PC-3 (cell line): ENCODE measurements around the gene TENT5C. TPM values are rescaled to one million over a fixed set of nuclear protein-coding genes. Genes with fewer than 3 reads are reported as not detected.

ENCODE experiments used
- ATAC-seq: fragments of 200-7000 bp; cut with Tn5 transposase; 2 replicates; pipeline ENCODE4 v1.9.1; 2020; ENCODE audit warnings: mild to moderate bottlenecking, moderate library complexity
- BruUV-seq: library from RNA; stranded (reverse); fragments of 400-500 nt; replicated peaks from 2 replicates; lab custom pipeline; 2021; lab: Mats Ljungman, UMichigan
- CTCF ChIA-PET: fragments of 300-600 bp; sonication (Branson Sonifier 250); formaldehyde crosslinking; loops from one replicate; lab custom pipeline; 2022; ENCODE audit warnings: antibody characterized with exemption; lab: Charles Lee
- POLR2A ChIA-PET: fragments of 300-600 bp; sonication (Branson Sonifier 250); formaldehyde crosslinking; loops from one replicate; lab custom pipeline; 2022; ENCODE audit warnings: antibody characterized with exemption; ENCODE audit not compliant: unreplicated experiment; lab: Charles Lee
- DNase-seq: peaks from one replicate; pipeline ENCODE4 v3.0.0-alpha.2; 2015
- H2AFZ ChIP-seq: fragments of 300-600 bp; sonication (generic); 2 replicates; pipeline ENCODE4 v1.6.0; 2016; ENCODE audit warnings: antibody characterized with exemption, low read length
- H3F3A ChIP-seq: fragments of 300-600 bp; sonication (generic); one replicate; pipeline ENCODE4 v1.6.0; 2017; ENCODE audit warnings: antibody characterized with exemption, low read length, control low read depth, mild to moderate bottlenecking; ENCODE audit not compliant: unreplicated experiment
- H3K27ac ChIP-seq: fragments of 300-600 bp; sonication (generic); 2 replicates; pipeline ENCODE4 v1.5.1; 2016; ENCODE audit warnings: mild to moderate bottlenecking, low read length
- H3K27me3 ChIP-seq: fragments of 300-600 bp; sonication (generic); 2 replicates; pipeline ENCODE4 v1.6.1; 2016; ENCODE audit warnings: low read length, mixed read lengths
- H3K36me3 ChIP-seq: fragments of 300-600 bp; sonication (generic); 2 replicates; pipeline ENCODE4 v1.6.1; 2016; ENCODE audit warnings: low read depth, mixed run types, low read length, mixed read lengths
- H3K4me1 ChIP-seq: fragments of 300-600 bp; sonication (generic); 2 replicates; pipeline ENCODE4 v1.5.1; 2016; ENCODE audit warnings: low read length; ENCODE audit not compliant: insufficient read depth
- H3K4me2 ChIP-seq: fragments of 300-600 bp; sonication (generic); 2 replicates; pipeline ENCODE4 v1.6.0; 2016; ENCODE audit warnings: low read length
- H3K4me3 ChIP-seq: fragments of 300-600 bp; sonication (generic); 2 replicates; pipeline ENCODE4 v1.5.1; 2016; ENCODE audit warnings: mild to moderate bottlenecking, low read length, mixed read lengths
- H3K79me2 ChIP-seq: fragments of 300-600 bp; sonication (generic); 2 replicates; pipeline ENCODE4 v1.6.1; 2017; ENCODE audit warnings: low read length, mixed read lengths
- H3K9ac ChIP-seq: fragments of 300-600 bp; sonication (generic); 2 replicates; pipeline ENCODE4 v1.6.0; 2016; ENCODE audit warnings: mild to moderate bottlenecking, low read length
- H3K9me2 ChIP-seq: fragments of 300-600 bp; sonication (generic); replicated peaks from 2 replicates; pipeline ENCODE4 v1.6.1; 2016; ENCODE audit warnings: mixed run types, low read length, mixed read lengths
- H3K9me3 ChIP-seq: fragments of 300-600 bp; sonication (generic); 2 replicates; pipeline ENCODE4 v1.6.1; 2016; ENCODE audit warnings: low read length, mixed read lengths
- H4K20me1 ChIP-seq: fragments of 300-600 bp; sonication (generic); 2 replicates; pipeline ENCODE4 v1.6.1; 2016; ENCODE audit warnings: low read length, mixed read lengths
- CTCF ChIP-seq: fragments of 300-600 bp; sonication (generic); conservative IDR thresholded peaks from 2 replicates; pipeline ENCODE4 v1.5.1; 2017; ENCODE audit warnings: antibody characterized with exemption, low read depth, mild to moderate bottlenecking, low read length
- EZH2 ChIP-seq: fragments of 300-600 bp; sonication (generic); IDR thresholded peaks from one replicate; pipeline ENCODE4 v1.6.1; 2017; ENCODE audit warnings: antibody characterized with exemption, mild to moderate bottlenecking, low read length; ENCODE audit not compliant: unreplicated experiment
- EZH2phosphoT487 ChIP-seq: fragments of 300-600 bp; sonication (generic); IDR thresholded peaks from 2 replicates; pipeline ENCODE4 v1.6.1; 2018; ENCODE audit warnings: mild to moderate bottlenecking, antibody characterized with exemption, low read length, borderline replicate concordance
- intact Hi-C: fragments of 100-400 bp; cut with micrococcal nuclease; formaldehyde crosslinking; loops from 2 replicates; pipeline ENCODE4 v1.9.0; 2023
- total RNA-seq: library from RNA; depleted of rRNA; stranded (reverse); fragments of >200 nt; gene quantifications from 2 replicates; pipeline ENCODE4 v1.2.3, GENCODE V29; 2014

The TENT5C gene
- total RNA-seq, 1 experiment from 2014 or later = 2.4 TPM

DNA sequence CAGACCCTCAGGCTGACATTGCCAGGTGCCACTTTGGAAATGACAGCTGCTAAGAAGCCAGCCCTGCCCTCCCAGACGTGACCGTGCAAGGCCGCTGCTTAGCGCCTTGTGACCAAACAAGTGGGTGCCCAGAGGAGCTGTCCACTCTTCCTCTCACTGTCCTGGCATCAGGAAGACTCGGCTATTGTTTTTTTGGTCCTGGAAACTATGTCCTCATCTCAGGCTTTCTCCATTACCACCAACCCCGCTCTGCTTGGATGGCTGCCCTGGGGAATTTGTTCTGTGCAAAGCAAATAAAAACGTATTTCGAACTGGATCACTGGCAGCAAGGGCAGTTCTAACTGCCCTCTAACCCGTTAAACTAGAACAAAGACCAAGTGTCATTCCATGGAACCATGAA is 13.7 kb upstream of the TENT5C start:
- Histone ChIP-seq H3K4me2 (no peak overlapping the region), H3K27me3 (no peaks in the 10 kb centered on the region), H3K79me2 (no peaks in the 10 kb centered on the region), H3K4me1 (peaks cover 20% of the 10 kb centered on the region), H3K9me2 (no peaks in the 10 kb centered on the region), H3K27ac (no peak overlapping the region), H4K20me1 (no peaks in the 10 kb centered on the region), H2AFZ (no peak overlapping the region), H3F3A (no peaks in the 10 kb centered on the region), H3K9me3 (no peaks in the 10 kb centered on the region), H3K9ac (no peak overlapping the region), H3K4me3 (no peak overlapping the region), H3K36me3 (no peaks in the 10 kb centered on the region)
- DNase-seq (no peak), ATAC-seq (no peak)
- TF ChIP-seq CTCF (no peak), EZH2 (no peak), EZH2phosphoT487 (no peak)
- BruUV-seq = no TSS peak
- CTCF ChIA-PET = no interaction called here
- intact Hi-C loops = no loop called here
- POLR2A ChIA-PET = no interaction called here

- no peaks in the 10 kb centered on the region for H3K79me2 ChIP-seq
- H3K27me3 ChIP-seq = no peaks in the 10 kb centered on the region
- ChIA-PET POLR2A (no interaction called here), CTCF (no interaction called here)
- BruUV-seq = no TSS peak
- H4K20me1 ChIP-seq = no peaks in the 10 kb centered on the region
- H3K9ac ChIP-seq = no peak overlapping the region
- peaks cover 20% of the 10 kb centered on the region for H3K4me1 ChIP-seq
- H3F3A ChIP-seq = no peaks in the 10 kb centered on the region
- H3K36me3 ChIP-seq = no peaks in the 10 kb centered on the region
- intact Hi-C loops = no loop called here
- no peak overlapping the region for H2AFZ ChIP-seq
- H3K4me3 ChIP-seq = no peak overlapping the region
- no peak for ATAC-seq
- no peak for DNase-seq
- no peaks in the 10 kb centered on the region for H3K9me3 ChIP-seq
- no peak for TF ChIP-seq EZH2
- TF ChIP-seq CTCF = no peak
- TF ChIP-seq EZH2phosphoT487 = no peak
- no peak overlapping the region for H3K4me2 ChIP-seq
- H3K9me2 ChIP-seq = no peaks in the 10 kb centered on the region
- H3K27ac ChIP-seq = no peak overlapping the region
Measured at GRCh38 chr1:117594261-117594990, 11.4 kb upstream of the TENT5C start.

GRCh38 chr1:117596023-117596720 is 9.7 kb upstream of the TENT5C start:
- ChIA-PET POLR2A (no interaction called here), CTCF (no interaction called here)
- intact Hi-C loops = no loop called here
- no peak overlapping the region for H3K4me3 ChIP-seq
- ATAC-seq (no peak), DNase-seq (no peak)
- TF ChIP-seq EZH2 = no peak
- no peak for TF ChIP-seq CTCF
- TF ChIP-seq EZH2phosphoT487 = no peak
- no peak overlapping the region for H2AFZ ChIP-seq
- no peaks in the 10 kb centered on the region for H3K9me3 ChIP-seq
- H4K20me1 ChIP-seq = no peaks in the 10 kb centered on the region
- no peak overlapping the region for H3K4me2 ChIP-seq
- H3K27me3 ChIP-seq = no peaks in the 10 kb centered on the region
- no peaks in the 10 kb centered on the region for H3K79me2 ChIP-seq
- no peaks in the 10 kb centered on the region for H3K9me2 ChIP-seq
- no peaks in the 10 kb centered on the region for H3K36me3 ChIP-seq
- BruUV-seq = no TSS peak
- peaks cover 6% of the 10 kb centered on the region for H3K4me1 ChIP-seq
- H3K27ac ChIP-seq = no peak overlapping the region
- no peaks in the 10 kb centered on the region for H3F3A ChIP-seq
- no peak overlapping the region for H3K9ac ChIP-seq
